MM.1S (cell line): Measurements from ENCODE around the gene CCBE1.
A peak's percentile ranks its signal among the peaks of the same experiment; 100 is the strongest.

Experiments
- DNase-seq: peaks from one replicate; pipeline ENCODE4 v3.0.0-alpha.2; 2015
- H2AFZ ChIP-seq: fragments of 300-600 bp; sonication (generic); 2 replicates; pipeline ENCODE4 v1.6.0; 2016; ENCODE audit warnings: antibody characterized with exemption, low read length
- H3F3A ChIP-seq: fragments of 300-600 bp; sonication (generic); 2 replicates; pipeline ENCODE4 v1.6.1; 2016; ENCODE audit warnings: mild to moderate bottlenecking, antibody characterized with exemption, low read length, moderate library complexity, mixed read lengths; ENCODE audit not compliant: insufficient read depth
- H3K27ac ChIP-seq: fragments of 300-600 bp; sonication (generic); 2 replicates; pipeline ENCODE4 v1.5.1; 2016; ENCODE audit warnings: mild to moderate bottlenecking, low read length
- H3K27me3 ChIP-seq: fragments of 300-600 bp; sonication (generic); replicated peaks from 2 replicates; pipeline ENCODE4 v1.6.0; 2016; ENCODE audit warnings: low read length; ENCODE audit not compliant: insufficient read depth
- H3K36me3 ChIP-seq: fragments of 300-600 bp; sonication (generic); replicated peaks from 2 replicates; pipeline ENCODE4 v1.6.1; 2016; ENCODE audit warnings: mild to moderate bottlenecking, low read length, mixed read lengths; ENCODE audit not compliant: insufficient read depth
- H3K4me1 ChIP-seq: fragments of 300-600 bp; sonication (generic); 2 replicates; pipeline ENCODE4 v1.6.1; 2016; ENCODE audit warnings: low read length, mixed read lengths
- H3K4me2 ChIP-seq: fragments of 300-600 bp; sonication (generic); 2 replicates; pipeline ENCODE4 v1.6.0; 2016; ENCODE audit warnings: low read depth, low read length
- H3K4me3 ChIP-seq: fragments of 300-600 bp; sonication (generic); 2 replicates; pipeline ENCODE4 v1.5.1; 2016; ENCODE audit warnings: low read length, mixed read lengths
- H3K79me2 ChIP-seq: fragments of 300-600 bp; sonication (generic); 2 replicates; pipeline ENCODE4 v1.6.1; 2016; ENCODE audit warnings: mixed run types, low read length, mixed read lengths
- H3K9ac ChIP-seq: fragments of 300-600 bp; sonication (generic); 2 replicates; pipeline ENCODE4 v1.6.1; 2016; ENCODE audit warnings: low read length, mixed read lengths
- H3K9me2 ChIP-seq: fragments of 300-600 bp; sonication (generic); replicated peaks from 2 replicates; pipeline ENCODE4 v1.6.1; 2016; ENCODE audit warnings: mild to moderate bottlenecking, low read length, mixed read lengths; ENCODE audit not compliant: insufficient read depth
- H3K9me3 ChIP-seq: fragments of 300-600 bp; sonication (generic); replicated peaks from 2 replicates; pipeline ENCODE4 v1.6.1; 2016; ENCODE audit warnings: mild to moderate bottlenecking, low read length, mixed read lengths; ENCODE audit not compliant: insufficient read depth
- H4K20me1 ChIP-seq: fragments of 300-600 bp; sonication (generic); 2 replicates; pipeline ENCODE4 v1.6.1; 2016; ENCODE audit warnings: mild to moderate bottlenecking, low read length, moderate library complexity, mixed read lengths; ENCODE audit not compliant: insufficient read depth
- EZH2 ChIP-seq: fragments of 300-600 bp; sonication (generic); optimal IDR thresholded peaks from 2 replicates; pipeline ENCODE3; 2017; ENCODE audit warnings: low read depth, mild to moderate bottlenecking, antibody characterized with exemption, low read length, mixed read lengths
- EZH2phosphoT487 ChIP-seq: fragments of 300-600 bp; sonication (generic); IDR thresholded peaks from 2 replicates; pipeline ENCODE4 v1.6.1; 2018; ENCODE audit warnings: antibody characterized with exemption, low read length
- TF ChIP-seq, protein P1 (sequence below): fragments of 300-600 bp; sonication (generic); IDR thresholded peaks from 2 replicates; pipeline ENCODE4 v1.5.1; 2016; ENCODE audit warnings: antibody characterized with exemption, low read length, mixed read lengths

The CCBE1 gene

DNA sequence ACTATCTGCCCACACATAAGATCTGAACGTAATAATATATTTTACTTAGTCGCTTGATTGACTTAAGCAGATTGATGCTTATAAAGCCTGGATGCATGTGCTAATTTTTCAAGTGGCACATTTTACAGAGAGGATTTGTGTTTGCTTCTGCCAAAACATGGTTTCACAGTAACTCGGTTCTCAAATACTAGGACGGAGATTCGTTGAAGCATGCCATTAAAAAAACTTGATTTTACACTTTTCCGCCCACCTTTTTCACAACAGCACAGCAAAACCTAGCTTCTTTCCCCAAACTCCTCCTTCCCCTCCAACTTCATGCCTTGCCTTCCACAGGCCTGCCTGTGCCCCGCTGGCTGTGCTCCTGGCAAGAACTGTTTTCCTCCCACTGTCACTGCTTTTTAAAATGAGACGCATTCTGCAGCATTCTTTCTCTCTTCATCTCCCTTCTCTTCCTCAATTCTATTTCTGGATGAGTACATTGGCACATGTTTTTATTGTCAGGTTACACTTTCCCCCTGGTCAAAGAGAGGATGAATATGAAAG lies 283.0 kb downstream of the CCBE1 start:
- TF ChIP-seq, protein P1, sequence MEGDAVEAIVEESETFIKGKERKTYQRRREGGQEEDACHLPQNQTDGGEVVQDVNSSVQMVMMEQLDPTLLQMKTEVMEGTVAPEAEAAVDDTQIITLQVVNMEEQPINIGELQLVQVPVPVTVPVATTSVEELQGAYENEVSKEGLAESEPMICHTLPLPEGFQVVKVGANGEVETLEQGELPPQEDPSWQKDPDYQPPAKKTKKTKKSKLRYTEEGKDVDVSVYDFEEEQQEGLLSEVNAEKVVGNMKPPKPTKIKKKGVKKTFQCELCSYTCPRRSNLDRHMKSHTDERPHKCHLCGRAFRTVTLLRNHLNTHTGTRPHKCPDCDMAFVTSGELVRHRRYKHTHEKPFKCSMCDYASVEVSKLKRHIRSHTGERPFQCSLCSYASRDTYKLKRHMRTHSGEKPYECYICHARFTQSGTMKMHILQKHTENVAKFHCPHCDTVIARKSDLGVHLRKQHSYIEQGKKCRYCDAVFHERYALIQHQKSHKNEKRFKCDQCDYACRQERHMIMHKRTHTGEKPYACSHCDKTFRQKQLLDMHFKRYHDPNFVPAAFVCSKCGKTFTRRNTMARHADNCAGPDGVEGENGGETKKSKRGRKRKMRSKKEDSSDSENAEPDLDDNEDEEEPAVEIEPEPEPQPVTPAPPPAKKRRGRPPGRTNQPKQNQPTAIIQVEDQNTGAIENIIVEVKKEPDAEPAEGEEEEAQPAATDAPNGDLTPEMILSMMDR, result no peak
- TF ChIP-seq EZH2, result no peak
- no peak for TF ChIP-seq EZH2phosphoT487
- H2AFZ ChIP-seq, result no peak overlapping the region
- H3K4me2 ChIP-seq, result no peak overlapping the region
- no peaks in the 10 kb centered on the region for H4K20me1 ChIP-seq
- H3F3A ChIP-seq, result no peaks in the 10 kb centered on the region
- H3K27me3 ChIP-seq, result no peaks in the 10 kb centered on the region
- no peaks in the 10 kb centered on the region for H3K79me2 ChIP-seq
- H3K9ac ChIP-seq, result no peak overlapping the region
- H3K27ac ChIP-seq, result no peak overlapping the region
- H3K4me1 ChIP-seq, result no peaks in the 10 kb centered on the region
- no peaks in the 10 kb centered on the region for H3K36me3 ChIP-seq
- H3K9me3 ChIP-seq, result no peaks in the 10 kb centered on the region
- H3K4me3 ChIP-seq, result no peak overlapping the region
- no peak for DNase-seq
- H3K9me2 ChIP-seq, result no peaks in the 10 kb centered on the region

DNA sequence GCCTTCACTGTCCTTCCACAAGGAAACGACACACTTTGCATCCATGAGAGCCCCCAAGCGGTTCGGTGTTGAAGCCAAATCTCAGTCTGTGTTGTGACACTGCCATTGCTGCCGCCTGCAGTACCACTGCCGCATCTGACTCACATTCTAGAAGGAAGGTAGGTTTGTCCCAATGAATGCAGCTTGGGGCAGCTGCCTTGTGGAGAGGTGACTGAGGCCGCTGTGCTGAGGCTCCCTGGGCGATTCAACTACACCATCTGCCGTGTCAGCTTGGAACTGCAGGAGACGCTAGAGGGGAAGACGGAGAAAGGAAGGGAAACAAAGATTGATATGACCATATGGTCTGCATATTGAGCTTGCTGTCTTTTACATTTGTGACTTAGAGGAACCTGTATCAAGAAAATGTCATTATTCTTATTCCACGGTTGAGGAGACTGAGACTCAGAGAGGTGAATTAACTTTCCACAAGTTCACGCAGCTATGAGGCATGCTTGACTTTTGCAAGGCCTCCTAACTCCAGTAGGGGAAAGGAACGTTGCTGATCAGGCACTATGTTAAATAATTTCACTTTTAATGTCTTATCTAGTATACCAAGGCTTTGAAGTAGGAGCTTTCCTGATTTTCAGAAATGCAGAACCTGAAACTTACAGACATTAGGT lies 294.7 kb downstream of the CCBE1 start:
- 0 out of 2 replicates have a peak, but pooled peaks cover 6% of the 10 kb centered on the region for H3K4me1 ChIP-seq
- no peak overlapping the region for H3K27ac ChIP-seq
- no peak overlapping the region for H3K9ac ChIP-seq
- no peaks in the 10 kb centered on the region for H3F3A ChIP-seq
- peak overlapping the region; percentile 53 for H2AFZ ChIP-seq
- peak; percentile 88 for DNase-seq
- no peaks in the 10 kb centered on the region for H3K9me2 ChIP-seq
- H3K4me2 ChIP-seq, result no peak overlapping the region
- H3K36me3 ChIP-seq, result no peaks in the 10 kb centered on the region
- H3K4me3 ChIP-seq, result no peak overlapping the region
- no peak for TF ChIP-seq EZH2phosphoT487
- TF ChIP-seq, protein P1, result peak; percentile 98
- no peaks in the 10 kb centered on the region for H3K9me3 ChIP-seq
- no peaks in the 10 kb centered on the region for H4K20me1 ChIP-seq
- H3K27me3 ChIP-seq, result no peaks in the 10 kb centered on the region
- H3K79me2 ChIP-seq, result no peaks in the 10 kb centered on the region

DNA sequence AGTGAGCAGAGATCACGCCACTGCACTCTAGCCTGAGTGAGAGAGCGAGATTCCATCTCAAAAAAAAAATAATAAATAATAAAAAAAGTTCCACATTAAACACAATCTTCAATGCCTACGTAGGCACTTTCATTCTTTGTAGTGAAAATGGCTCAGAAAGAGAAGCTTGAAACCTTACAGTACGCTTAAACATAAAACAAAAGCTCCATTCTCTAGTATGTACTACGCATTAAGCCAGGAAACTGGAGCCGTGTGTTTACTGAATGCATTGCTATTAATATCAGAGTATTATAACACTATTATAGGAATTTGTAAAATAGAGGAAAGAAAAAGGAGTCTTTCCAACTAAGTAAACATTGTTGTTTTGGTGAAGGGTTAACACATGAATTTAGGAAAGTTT lies 296.8 kb downstream of the CCBE1 start:
- H2AFZ ChIP-seq, result no peak overlapping the region

More for the DNA sequence above, 296.8 kb downstream of the CCBE1 start:
- Histone ChIP-seq H3K79me2 (no peaks in the 10 kb centered on the region), H3F3A (no peaks in the 10 kb centered on the region), H3K36me3 (no peaks in the 10 kb centered on the region), H3K4me1 (0 out of 2 replicates have a peak, but pooled peaks cover 6% of the 10 kb centered on the region), H3K9me3 (no peaks in the 10 kb centered on the region), H3K9me2 (no peaks in the 10 kb centered on the region), H3K27ac (no peak overlapping the region), H3K9ac (no peak overlapping the region), H3K4me3 (no peak overlapping the region), H3K27me3 (no peaks in the 10 kb centered on the region), H4K20me1 (no peaks in the 10 kb centered on the region), H3K4me2 (no peak overlapping the region)
- no peak for TF ChIP-seq EZH2phosphoT487
- TF ChIP-seq, protein P1, result no peak
- no peak for TF ChIP-seq EZH2
- DNase-seq, result no peak
